Caco-2 (cell line): ENCODE measurements around the gene PRRC2A. TPM values are rescaled to one million over a fixed set of nuclear protein-coding genes. Genes with fewer than 3 reads are reported as not detected.

Experiments used
- BruUV-seq: library from RNA; stranded (reverse); fragments of 400-500 nt; replicated peaks from 2 replicates; lab custom pipeline; 2021; lab: Mats Ljungman, UMichigan
- CTCF ChIA-PET: fragments of 300-600 bp; sonication (Branson Sonifier 250); formaldehyde crosslinking; loops from one replicate; lab custom pipeline; 2022; ENCODE audit warnings: antibody characterized with exemption; lab: Charles Lee
- POLR2A ChIA-PET: fragments of 300-600 bp; sonication (Branson Sonifier 250); formaldehyde crosslinking; loops from one replicate; lab custom pipeline; 2022; ENCODE audit warnings: antibody characterized with exemption; lab: Charles Lee
- DNase-seq, 2 experiments: peaks; one replicate each; pipeline versions ENCODE4 v3.0.0 to v3.0.0-alpha.2; 2020 to 2022
- H3K27me3 ChIP-seq: replicated peaks from 2 replicates; pipeline ENCODE4 v1.6.0; 2011; ENCODE audit warnings: low read length; ENCODE audit not compliant: control insufficient read depth, insufficient read depth
- H3K36me3 ChIP-seq: 2 replicates; pipeline ENCODE4 v1.5.1; 2011; ENCODE audit warnings: low read length; ENCODE audit not compliant: control insufficient read depth, insufficient read depth
- H3K4me1 ChIP-seq: fragments of 250-450 bp; sonication (Bioruptor Pico); 2 replicates; pipeline ENCODE4 v1.5.1; 2020; ENCODE audit warnings: mild to moderate bottlenecking
- H3K4me3 ChIP-seq: 2 replicates; pipeline ENCODE4 v1.5.1; 2011; ENCODE audit warnings: low read depth, mild to moderate bottlenecking, control low read depth, low read length
- H3K9me3 ChIP-seq: fragments of 250-450 bp; sonication (Bioruptor Pico); 2 replicates; pipeline ENCODE4 v1.5.1; 2020; ENCODE audit warnings: mild to moderate bottlenecking, moderate library complexity
- H3K27ac Mint-ChIP-seq: one replicate; pipeline ENCODE4 v1.8.0; 2022; ENCODE audit warnings: mixed read lengths; ENCODE audit not compliant: unreplicated experiment
- H3K27me3 Mint-ChIP-seq: one replicate; pipeline ENCODE4 v1.8.0; 2022; ENCODE audit warnings: mixed read lengths; ENCODE audit not compliant: insufficient read depth, unreplicated experiment
- H3K36me3 Mint-ChIP-seq: one replicate; pipeline ENCODE4 v1.8.0; 2022; ENCODE audit warnings: mild to moderate bottlenecking, mixed read lengths; ENCODE audit not compliant: insufficient read depth, unreplicated experiment
- H3K4me1 Mint-ChIP-seq: one replicate; pipeline ENCODE4 v1.8.0; 2022; ENCODE audit warnings: low read depth, mixed read lengths; ENCODE audit not compliant: unreplicated experiment
- H3K4me3 Mint-ChIP-seq: one replicate; pipeline ENCODE4 v1.8.0; 2022; ENCODE audit warnings: mild to moderate bottlenecking, moderate library complexity, mixed read lengths; ENCODE audit not compliant: unreplicated experiment
- H3K9me3 Mint-ChIP-seq: one replicate; pipeline ENCODE4 v1.8.0; 2022; ENCODE audit warnings: mixed read lengths; ENCODE audit not compliant: unreplicated experiment
- intact Hi-C: fragments of 100-400 bp; cut with micrococcal nuclease; formaldehyde crosslinking; loops from one replicate; pipeline ENCODE4 v1.10.0; 2022; ENCODE audit not compliant: unreplicated experiment
- total RNA-seq: library from RNA; stranded (reverse); gene quantifications from 2 replicates; pipeline ENCODE4 v1.2.3, GENCODE V29; 2022
- TF ChIP-seq, protein P1 (sequence below), 2 experiments: fragments of 200-600 bp in 1 of 2; IDR thresholded peaks; 1 replicate in 1 of 2; 2 replicates in 1 of 2; pipeline versions ENCODE4 v1.5.1 to v1.8.0; 2011 to 2022; ENCODE audit warnings: antibody characterized with exemption in 1 of 2, control low read depth in 1 of 2, inconsistent platforms in 1 of 2, low read depth in 1 of 2, low read length in 1 of 2, mild to moderate bottlenecking in 1 of 2, moderate library complexity in 1 of 2; ENCODE audit not compliant: insufficient read depth in 1 of 2, severe bottlenecking in 1 of 2, unreplicated experiment in 1 of 2

The PRRC2A gene
- total RNA-seq, 1 experiment from 2014 or later: 222 TPM

DNA sequence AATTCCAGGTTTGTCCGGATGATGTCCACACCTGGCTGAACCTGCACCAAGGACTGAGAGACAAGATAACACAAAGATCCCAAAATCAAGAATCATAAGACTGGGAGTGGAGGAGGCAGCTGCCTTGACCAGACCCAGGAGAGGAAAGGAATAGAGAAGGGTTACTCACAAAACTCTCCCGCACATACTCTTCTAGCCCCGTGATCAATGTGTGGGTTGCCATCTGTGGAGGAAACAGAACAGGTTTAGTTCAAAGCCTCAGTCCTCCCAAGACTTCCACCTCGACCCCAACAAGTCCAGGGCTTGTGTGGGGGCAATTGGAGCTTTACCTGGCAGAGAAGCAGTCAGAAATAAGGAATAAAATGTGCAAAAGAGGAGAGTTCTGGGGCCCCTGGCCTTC, 20.9 kb downstream of the PRRC2A start:
- TF ChIP-seq, protein P1, sequence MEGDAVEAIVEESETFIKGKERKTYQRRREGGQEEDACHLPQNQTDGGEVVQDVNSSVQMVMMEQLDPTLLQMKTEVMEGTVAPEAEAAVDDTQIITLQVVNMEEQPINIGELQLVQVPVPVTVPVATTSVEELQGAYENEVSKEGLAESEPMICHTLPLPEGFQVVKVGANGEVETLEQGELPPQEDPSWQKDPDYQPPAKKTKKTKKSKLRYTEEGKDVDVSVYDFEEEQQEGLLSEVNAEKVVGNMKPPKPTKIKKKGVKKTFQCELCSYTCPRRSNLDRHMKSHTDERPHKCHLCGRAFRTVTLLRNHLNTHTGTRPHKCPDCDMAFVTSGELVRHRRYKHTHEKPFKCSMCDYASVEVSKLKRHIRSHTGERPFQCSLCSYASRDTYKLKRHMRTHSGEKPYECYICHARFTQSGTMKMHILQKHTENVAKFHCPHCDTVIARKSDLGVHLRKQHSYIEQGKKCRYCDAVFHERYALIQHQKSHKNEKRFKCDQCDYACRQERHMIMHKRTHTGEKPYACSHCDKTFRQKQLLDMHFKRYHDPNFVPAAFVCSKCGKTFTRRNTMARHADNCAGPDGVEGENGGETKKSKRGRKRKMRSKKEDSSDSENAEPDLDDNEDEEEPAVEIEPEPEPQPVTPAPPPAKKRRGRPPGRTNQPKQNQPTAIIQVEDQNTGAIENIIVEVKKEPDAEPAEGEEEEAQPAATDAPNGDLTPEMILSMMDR (IDR thresholded peaks at IDR 0.05; ENCODE audit: insufficient read depth in 1 of 2, low read depth in 1 of 2, low read length in 1 of 2, severe bottlenecking in 1 of 2, unreplicated experiment in 1 of 2): no peak
- no TSS peak for BruUV-seq
- Mint-ChIP-seq H3K36me3 (peaks cover 81% of the 10 kb centered on the region), H3K9me3 (no peaks in the 10 kb centered on the region), H3K4me1 (no peaks in the 10 kb centered on the region), H3K27ac (no peak overlapping the region), H3K4me3 (no peak overlapping the region), H3K27me3 (no peaks in the 10 kb centered on the region)
- no peaks in the 10 kb centered on the region for H3K4me1 ChIP-seq
- intact Hi-C loops: no loop called here
- H3K36me3 ChIP-seq: peaks cover 8% of the 10 kb centered on the region
- ChIA-PET CTCF (no interaction called here), POLR2A (no interaction called here)
- DNase-seq: no peak
- no peaks in the 10 kb centered on the region for H3K9me3 ChIP-seq
- no peak overlapping the region for H3K4me3 ChIP-seq
- no peaks in the 10 kb centered on the region for H3K27me3 ChIP-seq

DNA sequence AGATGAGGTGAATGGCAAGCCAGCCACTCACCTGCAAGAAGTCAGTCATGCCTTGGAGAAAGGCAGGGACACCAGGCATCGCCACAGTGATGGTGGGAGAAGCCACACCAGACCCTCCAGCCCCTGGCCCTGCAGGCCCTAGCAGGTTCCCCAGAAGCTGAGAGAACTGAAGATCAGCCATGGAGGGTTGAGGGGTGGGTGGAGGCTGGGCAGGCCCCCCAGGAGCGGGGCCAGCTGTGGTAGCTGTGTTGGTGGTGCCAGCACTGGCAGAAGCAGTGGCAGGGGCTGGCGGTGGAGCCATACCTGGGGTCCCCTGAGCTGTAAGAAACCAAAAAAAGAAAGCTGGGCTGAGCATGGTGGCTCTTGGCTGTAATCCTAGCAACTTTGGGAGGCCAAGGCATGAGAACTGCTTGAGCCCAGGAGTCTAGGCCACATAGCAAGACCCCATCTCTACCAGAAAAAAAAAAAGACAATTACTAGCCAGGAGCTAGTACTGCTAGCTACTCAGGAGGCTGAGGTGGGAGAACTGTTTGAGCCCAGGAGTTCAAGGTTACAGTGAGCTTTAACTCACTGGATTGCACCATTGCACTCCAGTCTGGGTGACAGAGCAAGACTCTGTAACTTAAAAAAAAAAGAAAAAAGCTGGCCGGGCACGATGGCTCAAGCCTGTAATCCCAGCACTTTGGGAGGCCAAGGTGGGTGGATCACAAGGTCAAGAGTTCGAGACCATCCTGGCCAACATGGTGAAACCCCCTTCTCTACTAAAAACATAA, 22.5 kb downstream of the PRRC2A start:
- Histone ChIP-seq H3K4me1 (no peaks in the 10 kb centered on the region), H3K36me3 (peaks cover 10% of the 10 kb centered on the region), H3K27me3 (no peaks in the 10 kb centered on the region), H3K9me3 (no peaks in the 10 kb centered on the region), H3K4me3 (no peak overlapping the region)
- CTCF ChIA-PET: no interaction called here
- intact Hi-C loops: no loop called here
- Mint-ChIP-seq H3K4me3 (no peak overlapping the region), H3K4me1 (no peaks in the 10 kb centered on the region), H3K27me3 (no peaks in the 10 kb centered on the region), H3K9me3 (no peaks in the 10 kb centered on the region), H3K27ac (no peak overlapping the region), H3K36me3 (peaks cover 76% of the 10 kb centered on the region)
- POLR2A ChIA-PET: interaction anchor here (0.6 kb wide), 1 partner anchor 18 kb away, joined by 4 read pairs; no protein-coding TSS in a partner anchor
- TF ChIP-seq, protein P1 (IDR thresholded peaks at IDR 0.05; ENCODE audit: insufficient read depth in 1 of 2, low read depth in 1 of 2, low read length in 1 of 2, severe bottlenecking in 1 of 2, unreplicated experiment in 1 of 2): no peak
- DNase-seq: no peak
- BruUV-seq: no TSS peak

DNA sequence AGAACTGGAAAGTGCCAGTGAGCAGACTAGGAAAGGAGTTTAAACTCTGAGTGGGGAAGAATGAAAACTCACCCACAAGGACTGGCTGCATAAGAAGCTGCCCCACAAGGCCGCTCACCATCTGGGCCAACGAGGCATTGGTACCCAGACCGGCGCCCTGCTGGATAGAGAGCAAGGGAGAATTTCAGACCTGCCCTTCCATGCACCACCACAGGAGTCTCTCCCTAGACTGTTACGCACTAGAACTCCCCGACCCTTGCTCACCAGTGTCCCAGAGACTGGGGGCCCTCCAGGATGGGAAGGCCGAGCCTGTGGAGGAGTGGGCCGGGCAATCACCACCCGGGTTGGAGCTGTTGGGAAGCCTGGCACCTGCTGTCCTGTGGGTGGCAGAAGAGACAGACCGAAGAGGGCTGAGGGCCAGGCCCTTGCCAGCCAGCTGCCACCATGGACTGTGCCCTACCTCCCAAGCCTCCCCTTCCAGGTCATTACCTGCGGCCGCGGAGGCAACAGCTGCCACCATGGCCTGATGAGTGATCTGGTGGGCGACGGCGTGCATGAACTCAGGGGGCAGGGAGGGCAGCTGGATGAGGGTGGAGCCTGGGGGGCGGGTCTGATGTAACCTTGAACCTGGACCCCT, 23.4 kb downstream of the PRRC2A start:
- POLR2A ChIA-PET: interaction anchor here (1.0 kb wide), 1 partner anchor 12 kb away, joined by 3 read pairs; the partner anchor contains the start of gene APOM

More for the DNA sequence above, 23.4 kb downstream of the PRRC2A start:
- TF ChIP-seq, protein P1 (IDR thresholded peaks at IDR 0.05; ENCODE audit: insufficient read depth in 1 of 2, low read depth in 1 of 2, low read length in 1 of 2, severe bottlenecking in 1 of 2, unreplicated experiment in 1 of 2): no peak
- DNase-seq: no peak
- no peaks in the 10 kb centered on the region for H3K9me3 Mint-ChIP-seq
- no TSS peak for BruUV-seq
- H3K4me3 ChIP-seq: no peak overlapping the region
- no peaks in the 10 kb centered on the region for H3K4me1 ChIP-seq
- H3K36me3 Mint-ChIP-seq: peaks cover 75% of the 10 kb centered on the region
- no peaks in the 10 kb centered on the region for H3K9me3 ChIP-seq
- no peak overlapping the region for H3K4me3 Mint-ChIP-seq
- intact Hi-C loops: no loop called here
- H3K27me3 ChIP-seq: no peaks in the 10 kb centered on the region
- no peaks in the 10 kb centered on the region for H3K27me3 Mint-ChIP-seq
- no peak overlapping the region for H3K27ac Mint-ChIP-seq
- H3K36me3 ChIP-seq: peaks cover 13% of the 10 kb centered on the region
- CTCF ChIA-PET: no interaction called here
- no peaks in the 10 kb centered on the region for H3K4me1 Mint-ChIP-seq
